NCI-H1417 treated with DMSO at 0.1 percent for 48 hours (cell line): ENCODE measurements around the gene CD109.

Experiments
- DNase-seq: peaks from one replicate; lab custom pipeline; 2025; lab: John Stamatoyannopoulos, UW

Gene CD109

GRCh38 chr6:73858376-73858775, 162.4 kb downstream of the CD109 start:
- DNase-seq = no peak

- no peak for DNase-seq
Measured at GRCh38 chr6:73860303-73860702, 164.3 kb downstream of the CD109 start.

GRCh38 chr6:73866305-73866704, 170.3 kb downstream of the CD109 start:
- DNase-seq = no peak

GRCh38 chr6:73867411-73867810, 171.4 kb downstream of the CD109 start:
- DNase-seq = no peak

- no peak for DNase-seq
Measured at GRCh38 chr6:73870907-73871306, 174.9 kb downstream of the CD109 start.

GRCh38 chr6:73873081-73873480, 177.1 kb downstream of the CD109 start:
- no peak for DNase-seq
